GM21717 (cell line): ENCODE results near the gene TMEM18.

Experiments
- ATAC-seq: cut with Tn5 transposase; IDR thresholded peaks from one replicate; pipeline ENCODE4 v1.9.1; 2021; ENCODE audit warnings: mild to moderate bottlenecking, moderate library complexity; ENCODE audit not compliant: unreplicated experiment

TMEM18 gene

DNA sequence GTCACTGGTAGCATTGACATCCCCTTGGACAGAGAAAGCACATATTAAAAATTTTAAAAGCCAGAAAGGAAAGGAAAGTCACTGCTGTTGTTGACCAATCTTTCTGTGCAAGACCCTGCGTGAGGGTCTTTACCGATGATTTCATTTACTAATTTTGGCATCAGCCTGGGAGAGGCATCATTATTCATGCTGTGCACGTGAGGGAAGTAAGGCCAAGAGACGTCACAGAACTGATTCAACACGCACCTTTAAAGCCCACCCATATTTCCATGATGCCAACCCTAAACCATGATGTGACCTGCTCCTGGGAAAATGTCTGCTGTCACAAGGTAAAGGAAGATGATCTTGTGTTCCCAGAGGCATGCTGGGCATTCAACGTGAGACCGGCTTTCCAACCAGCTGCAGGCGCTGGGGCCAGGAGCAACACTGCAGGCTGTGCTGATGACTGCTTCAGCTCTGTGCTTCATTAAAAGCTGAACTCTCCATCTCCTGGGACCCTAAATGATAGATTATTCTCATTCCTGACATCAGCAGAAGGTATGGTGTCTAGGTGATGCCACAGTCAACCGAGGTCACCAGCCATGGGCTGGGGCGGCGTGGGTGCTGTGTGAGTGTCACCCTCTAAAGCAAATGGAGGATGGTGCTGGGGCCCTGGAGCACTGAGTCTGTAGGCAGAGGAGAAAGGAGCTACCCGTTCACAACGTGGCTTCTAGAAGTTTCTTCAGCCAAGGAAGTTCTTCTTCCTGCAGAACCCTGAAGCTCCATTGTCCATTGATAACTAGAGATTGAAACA is 53.9 kb downstream of the TMEM18 start:
- ATAC-seq: no peak

DNA sequence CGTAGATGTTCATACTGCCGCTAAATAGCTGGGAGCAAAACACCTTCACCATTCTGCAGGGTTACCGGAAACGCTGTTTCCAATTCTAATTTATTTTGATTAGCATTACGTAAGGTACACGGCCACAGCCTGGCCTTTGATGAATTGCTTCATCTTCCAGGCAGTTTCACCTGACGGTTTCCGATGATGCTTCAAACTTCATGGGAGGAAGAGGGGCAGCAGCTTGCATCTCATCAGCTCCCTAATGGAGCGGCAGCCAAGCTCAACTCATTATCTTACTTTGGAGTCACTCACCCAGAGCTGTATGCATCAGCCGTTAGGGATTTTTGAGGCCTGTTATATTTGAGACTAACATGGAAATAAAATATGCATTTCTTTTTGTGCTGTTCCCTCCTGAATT is 54.8 kb downstream of the TMEM18 start:
- no peak for ATAC-seq

- ATAC-seq: no peak
Observed at GRCh38 chr2:621303-622099, 55.7 kb downstream of the TMEM18 start.

- ATAC-seq: no peak
Observed at GRCh38 chr2:620471-621302, 56.5 kb downstream of the TMEM18 start.

GRCh38 chr2:620004-620403 is 57.2 kb downstream of the TMEM18 start:
- no peak for ATAC-seq

DNA sequence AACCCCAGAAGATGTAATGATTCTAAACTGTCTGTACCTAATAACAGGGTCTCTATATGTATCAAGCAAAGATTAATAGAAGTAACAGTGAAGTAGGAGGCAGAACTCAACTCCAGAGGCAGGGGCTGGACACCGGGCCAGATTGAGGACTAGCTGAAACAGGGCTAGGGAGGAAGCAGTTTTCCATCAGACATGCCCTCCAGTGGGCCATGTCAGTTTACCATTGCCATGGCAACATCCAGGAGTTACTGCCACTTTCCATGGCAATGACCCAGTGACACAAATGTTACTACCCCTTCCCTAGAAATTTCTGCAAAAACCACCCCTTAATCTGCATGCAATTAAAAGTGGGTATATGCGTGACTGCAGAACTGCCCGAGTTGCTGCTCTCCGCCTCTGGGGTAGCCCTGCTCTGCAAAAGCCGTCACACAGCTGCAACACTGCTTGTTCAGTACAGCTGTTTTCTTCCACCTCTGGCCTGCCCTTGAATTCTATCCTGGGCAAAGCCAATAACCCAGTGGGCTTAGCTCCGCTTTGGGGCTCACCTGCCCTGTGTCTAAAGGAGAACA is 58.7 kb downstream of the TMEM18 start:
- ATAC-seq: no peak

GRCh38 chr2:618005-618404 is 59.2 kb downstream of the TMEM18 start:
- ATAC-seq: no peak
